Stimulated activated naive CD4-positive, alpha-beta T cell treated with Interleukin-2 at 50 U/mL for 16 hours (primary cell): ENCODE results near the gene NOP10.
"Not testable (repeated sequence)": the region's sequence is repeated elsewhere in the genome, so short reads cannot be mapped to it uniquely, and the experiment has no call there.

Experiments
- DNase-seq: peaks from one replicate; lab custom pipeline; 2025; lab: John Stamatoyannopoulos, UW

Gene NOP10

DNA sequence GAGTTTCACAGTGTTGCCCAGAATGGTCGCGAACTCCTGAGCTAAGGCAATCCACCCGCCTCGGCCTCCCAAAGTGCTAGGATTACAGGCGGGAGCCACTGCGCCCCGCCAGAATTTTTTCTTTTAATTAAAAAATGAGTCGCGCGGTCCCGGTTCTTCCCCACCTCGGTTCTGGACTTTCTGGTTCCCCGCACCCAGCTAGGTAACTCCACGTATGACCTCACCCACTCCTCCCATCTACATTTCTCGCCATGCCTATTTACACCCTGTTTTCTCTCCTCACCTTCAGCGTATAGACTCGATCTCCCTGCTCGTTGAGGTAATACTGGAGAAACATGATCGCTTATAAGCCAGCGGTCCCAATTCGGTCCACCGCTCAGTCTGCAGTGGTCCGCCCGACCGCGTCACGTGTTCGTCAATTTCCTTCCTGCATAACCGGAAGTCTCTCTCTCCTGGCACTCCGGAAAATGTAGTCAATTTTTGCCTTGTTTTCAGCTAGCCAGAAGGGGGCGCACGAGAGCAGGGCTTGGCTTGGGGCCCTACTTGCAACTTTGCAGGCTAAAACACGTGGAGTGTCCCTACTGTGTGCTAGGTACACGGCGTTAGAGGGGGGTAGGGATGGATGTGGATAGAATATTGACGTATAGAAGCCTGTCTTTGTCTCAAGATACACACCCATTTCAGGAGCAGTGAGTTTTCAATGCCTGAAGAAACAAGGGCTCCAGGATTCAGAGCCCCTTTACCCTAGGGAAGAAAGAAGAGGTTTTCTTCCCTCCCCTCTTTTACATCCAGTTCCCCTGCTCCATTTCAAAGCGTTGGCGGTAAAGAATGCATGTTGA is at the start of gene NOP10, which contains the start of gene NUTM1:
Gene NOP10 (minus strand): TSS at position 400 of the 839 bp plus-strand sequence. CDS start 63 bp downstream, at position 337.
Gene NUTM1 (plus strand): TSS at position 579 of the 839 bp plus-strand sequence. CDS start 382 bp downstream, outside the sequence.
- peak; percentile 92 for DNase-seq

GRCh38 chr15:34389594-34390086 is 46.7 kb upstream of the NOP10 start:
- DNase-seq, result not testable (repeated sequence)

DNA sequence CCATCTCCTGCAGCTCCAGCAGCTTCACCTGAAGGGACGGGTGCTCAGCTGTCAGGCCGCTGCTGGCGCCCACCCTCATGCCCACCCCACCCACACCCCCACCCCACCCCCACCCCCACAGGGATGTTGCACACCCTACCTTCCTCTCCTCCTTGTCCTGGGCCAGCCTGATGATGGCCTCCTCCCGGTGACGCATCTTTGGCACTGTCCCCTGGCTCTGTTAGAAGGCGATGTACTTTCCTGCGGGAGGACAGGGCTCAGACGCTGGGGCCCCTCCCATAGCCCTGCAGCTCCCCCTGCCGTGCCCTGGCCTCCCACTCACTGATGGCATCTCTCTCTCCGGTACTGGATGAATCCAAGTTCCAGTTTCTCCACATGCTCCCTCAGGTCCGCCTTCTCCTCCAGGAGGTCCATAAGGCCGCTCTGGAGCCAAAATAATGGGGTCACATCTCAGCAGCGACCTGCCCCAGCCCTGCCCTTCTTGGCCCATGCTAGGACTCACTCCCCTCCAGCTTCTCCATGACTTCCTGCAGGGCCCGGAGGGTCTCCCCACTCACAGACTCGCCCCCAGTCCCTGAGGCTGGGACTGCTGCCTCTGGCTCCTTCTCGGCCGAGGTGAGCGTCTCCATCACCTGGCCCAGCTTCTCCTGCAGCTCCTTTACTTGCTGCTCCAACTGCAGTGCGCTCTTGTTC is 39.0 kb upstream of the NOP10 start:
- not testable (repeated sequence) for DNase-seq

DNA sequence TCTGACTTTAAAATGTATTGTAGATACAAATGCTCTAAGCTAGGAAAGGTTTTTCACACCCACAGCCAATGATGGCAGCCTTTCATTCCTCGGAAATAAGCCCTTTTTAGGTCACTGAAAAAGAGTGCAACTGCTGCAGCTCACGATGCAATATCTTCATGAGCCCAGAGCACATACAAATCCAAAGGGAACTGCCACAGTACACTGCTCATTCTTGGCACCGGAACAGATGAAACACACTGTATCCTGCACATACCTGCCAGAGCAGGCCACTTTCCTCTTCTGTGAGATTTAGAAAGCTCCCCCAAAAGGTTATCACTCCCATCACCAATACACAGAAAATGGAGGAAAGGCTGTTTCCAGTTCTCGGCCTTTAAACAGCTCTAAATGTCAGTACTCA is 37.6 kb upstream of the NOP10 start:
- DNase-seq, result not testable (repeated sequence)

- no peak for DNase-seq
These were observed 33.9 kb upstream of the NOP10 start for GRCh38 chr15:34376856-34377255.

DNA sequence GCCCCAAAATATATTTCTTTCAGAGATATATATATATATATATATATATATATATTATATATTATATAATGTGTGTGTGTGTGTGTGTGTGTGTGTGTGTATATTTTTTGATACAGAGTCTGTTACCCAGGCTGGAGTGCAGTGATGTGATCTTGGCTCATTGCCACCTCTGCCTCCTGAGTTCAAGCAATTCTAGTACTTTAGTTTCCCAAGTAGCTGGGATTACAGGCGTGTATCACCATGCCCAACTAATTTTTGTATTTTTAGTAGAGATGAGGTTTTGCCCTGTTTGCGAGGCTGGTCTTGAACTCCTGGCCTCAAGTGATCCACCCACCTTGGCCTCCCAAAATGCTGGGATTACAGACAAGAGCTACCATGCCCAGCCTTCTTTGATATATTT is 32.6 kb upstream of the NOP10 start:
- not testable (repeated sequence) for DNase-seq

GRCh38 chr15:34374816-34375215 is 31.9 kb upstream of the NOP10 start:
- no peak for DNase-seq

DNA sequence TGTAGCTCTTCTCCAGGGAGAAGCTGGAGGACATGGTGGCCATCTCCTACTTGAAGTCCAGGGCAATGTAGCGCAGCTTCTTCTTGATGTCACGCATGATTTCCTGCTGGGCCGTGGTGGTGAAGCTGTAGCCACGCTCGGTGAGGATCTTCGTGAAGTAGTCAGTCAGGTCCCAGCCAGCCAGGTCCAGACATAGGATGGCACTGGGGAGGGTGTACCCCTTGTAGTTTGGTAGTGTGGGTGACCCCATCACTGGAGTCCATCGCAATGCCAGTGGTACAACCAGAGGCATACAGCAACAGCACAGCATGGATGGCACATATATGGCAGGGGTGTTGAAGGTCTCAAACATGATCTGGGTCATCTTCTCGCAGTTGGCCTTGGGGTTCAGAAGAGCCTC is 31.0 kb upstream of the NOP10 start:
- DNase-seq, result no peak

GRCh38 chr15:34370643-34371042 is 27.7 kb upstream of the NOP10 start:
- no peak for DNase-seq

- DNase-seq, result no peak
These were observed 27.2 kb upstream of the NOP10 start for GRCh38 chr15:34370129-34370528.

GRCh38 chr15:34367101-34368081 is 24.5 kb upstream of the NOP10 start, which contains the start of gene LPCAT4:
TSS of gene LPCAT4 (minus strand) at chr15:34367196. CDS start at chr15:34367100, 96 bp downstream.
- peak; percentile 85 for DNase-seq

- peak; percentile 46 for DNase-seq
These were observed 23.5 kb upstream of the NOP10 start for GRCh38 chr15:34366271-34367065.

DNA sequence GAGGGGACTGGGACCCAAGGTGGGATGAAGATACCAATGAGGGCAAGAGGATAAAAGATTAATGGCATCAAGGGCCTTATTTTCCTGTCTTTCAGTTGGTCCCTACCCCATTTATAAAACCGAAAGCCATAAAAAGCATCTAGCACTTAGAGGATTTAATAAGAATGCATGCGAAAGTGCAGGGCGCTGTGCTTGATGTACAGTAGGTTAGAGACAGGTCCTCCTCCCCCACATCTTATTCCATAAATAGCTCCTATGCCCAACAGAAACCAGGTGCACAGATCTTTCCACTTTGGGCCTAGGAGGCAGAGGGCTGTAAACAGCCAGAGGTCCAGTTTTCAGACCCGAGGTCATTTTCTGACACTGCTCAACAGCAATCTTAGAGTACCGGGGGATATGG is 22.9 kb upstream of the NOP10 start:
- no peak for DNase-seq

- peak; percentile 12 for DNase-seq
These were observed 22.3 kb upstream of the NOP10 start for GRCh38 chr15:34365091-34365825.

- no peak for DNase-seq
These were observed 21.1 kb upstream of the NOP10 start for GRCh38 chr15:34364041-34364440.

GRCh38 chr15:34362047-34362773 is 19.3 kb upstream of the NOP10 start:
- DNase-seq, result no peak

- DNase-seq, result no peak
These were observed 18.3 kb upstream of the NOP10 start for GRCh38 chr15:34361278-34361677.

DNA sequence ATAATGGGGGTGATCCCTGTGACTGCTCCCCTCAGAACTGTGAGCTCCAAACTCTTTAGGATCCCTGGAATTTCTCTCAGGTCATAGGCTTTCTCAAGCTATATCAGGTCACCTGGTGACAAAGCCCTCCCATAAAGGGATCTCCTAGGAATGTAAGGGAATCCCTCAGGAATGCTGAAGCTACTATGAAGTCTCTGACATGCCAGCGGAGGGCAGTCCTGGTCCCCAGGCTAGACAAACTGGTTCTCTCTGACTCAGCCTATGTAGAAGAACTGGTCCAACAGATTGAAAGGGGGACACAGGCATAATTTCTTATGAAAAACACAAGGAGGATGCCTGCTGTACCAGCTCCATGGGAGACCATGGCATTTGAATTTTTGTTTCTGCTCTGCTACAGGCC is 17.4 kb upstream of the NOP10 start:
- no peak for DNase-seq

DNA sequence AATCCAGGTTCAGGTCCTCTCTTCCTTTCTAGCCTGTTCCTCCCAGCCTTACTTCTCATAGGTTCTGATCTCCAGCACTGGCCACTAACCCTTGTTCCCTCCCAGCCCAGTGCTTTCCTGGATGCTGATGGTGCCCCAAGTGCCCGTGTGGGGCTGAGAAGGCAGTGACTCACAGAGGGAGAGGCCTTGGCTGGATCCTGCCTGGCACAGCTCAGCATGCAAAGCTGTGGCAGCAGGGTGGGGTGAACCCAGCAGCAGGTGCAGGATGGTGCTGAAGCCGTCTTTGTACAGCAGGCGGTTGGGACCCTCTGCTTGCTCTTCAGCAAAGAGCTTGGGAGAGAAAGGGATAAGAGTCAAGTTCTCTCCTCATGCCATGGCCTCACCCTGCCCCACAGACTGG is 16.5 kb upstream of the NOP10 start:
- no peak for DNase-seq
